ENCODE data around the gene PLCL1. TPM values are rescaled to one million over a fixed set of nuclear protein-coding genes. Genes with fewer than 3 reads are reported as not detected.

The PLCL1 gene
- total RNA-seq, 1 experiment from 2014 or later: 0.07 TPM

DNA sequence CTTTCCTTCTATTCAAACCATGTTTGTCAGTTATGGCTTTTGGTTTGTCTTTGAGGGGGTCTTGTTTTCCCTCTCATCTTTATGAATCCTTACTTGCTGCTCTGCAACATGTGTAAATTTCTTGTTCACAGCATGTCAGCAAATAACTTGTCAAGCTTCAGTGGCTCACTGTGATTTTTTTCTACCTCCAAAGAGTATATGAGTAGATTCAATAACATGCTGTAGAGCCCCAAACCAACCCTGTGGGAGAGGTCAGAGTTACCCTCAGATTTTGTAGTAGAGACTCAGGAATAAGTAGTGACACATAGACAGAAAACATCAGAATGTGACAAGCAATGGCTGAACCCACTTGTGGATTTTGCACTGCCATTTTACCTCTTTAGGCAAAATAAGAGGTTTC, 121.6 kb downstream of the PLCL1 start:
- TF ChIP-seq, protein P1, sequence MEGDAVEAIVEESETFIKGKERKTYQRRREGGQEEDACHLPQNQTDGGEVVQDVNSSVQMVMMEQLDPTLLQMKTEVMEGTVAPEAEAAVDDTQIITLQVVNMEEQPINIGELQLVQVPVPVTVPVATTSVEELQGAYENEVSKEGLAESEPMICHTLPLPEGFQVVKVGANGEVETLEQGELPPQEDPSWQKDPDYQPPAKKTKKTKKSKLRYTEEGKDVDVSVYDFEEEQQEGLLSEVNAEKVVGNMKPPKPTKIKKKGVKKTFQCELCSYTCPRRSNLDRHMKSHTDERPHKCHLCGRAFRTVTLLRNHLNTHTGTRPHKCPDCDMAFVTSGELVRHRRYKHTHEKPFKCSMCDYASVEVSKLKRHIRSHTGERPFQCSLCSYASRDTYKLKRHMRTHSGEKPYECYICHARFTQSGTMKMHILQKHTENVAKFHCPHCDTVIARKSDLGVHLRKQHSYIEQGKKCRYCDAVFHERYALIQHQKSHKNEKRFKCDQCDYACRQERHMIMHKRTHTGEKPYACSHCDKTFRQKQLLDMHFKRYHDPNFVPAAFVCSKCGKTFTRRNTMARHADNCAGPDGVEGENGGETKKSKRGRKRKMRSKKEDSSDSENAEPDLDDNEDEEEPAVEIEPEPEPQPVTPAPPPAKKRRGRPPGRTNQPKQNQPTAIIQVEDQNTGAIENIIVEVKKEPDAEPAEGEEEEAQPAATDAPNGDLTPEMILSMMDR (IDR thresholded peaks at IDR 0.05; ENCODE audit: unreplicated experiment): no peak
- CTCF ChIA-PET: interaction anchor here (0.6 kb wide), 1 partner anchor 572 kb away, joined by 7 read pairs; no protein-coding TSS in a partner anchor
- Mint-ChIP-seq H3K27ac (ENCODE audit: unreplicated experiment) (no peak overlapping the region), H3K9me3 (ENCODE audit: low read depth, unreplicated experiment) (no peaks in the 10 kb centered on the region), H3K27me3 (ENCODE audit: unreplicated experiment) (no peaks in the 10 kb centered on the region), H3K36me3 (ENCODE audit: insufficient read depth, unreplicated experiment) (no peaks in the 10 kb centered on the region), H3K4me1 (ENCODE audit: low read depth, unreplicated experiment) (no peaks in the 10 kb centered on the region), H3K4me3 (ENCODE audit: low read depth, unreplicated experiment) (no peak overlapping the region)
- intact Hi-C loops (cut with micrococcal nuclease; ENCODE audit: unreplicated experiment): no loop called here
- no TSS peak for BruUV-seq (replicated peaks)
- DNase-seq: no peak

DNA sequence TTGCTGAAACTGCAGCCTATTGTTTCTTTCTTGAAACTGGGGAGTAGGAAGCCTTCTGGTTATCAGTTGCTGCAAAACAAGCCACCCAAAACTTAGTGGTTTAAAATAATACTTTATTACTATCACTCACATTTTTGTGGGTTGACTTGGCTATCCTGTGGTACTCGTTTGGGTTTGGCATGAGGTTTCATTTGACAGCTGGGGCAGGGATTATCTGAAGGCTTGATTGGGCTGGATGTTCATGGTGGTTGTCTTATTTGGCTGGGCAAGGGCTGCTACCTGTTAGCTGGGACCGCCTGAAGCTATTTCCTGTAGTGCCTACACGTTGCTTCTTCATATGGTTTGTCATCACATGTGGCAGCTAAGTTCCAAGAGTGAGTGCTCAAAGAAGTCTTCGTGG, 122.3 kb downstream of the PLCL1 start:
- Mint-ChIP-seq H3K36me3 (ENCODE audit: insufficient read depth, unreplicated experiment) (no peaks in the 10 kb centered on the region), H3K4me1 (ENCODE audit: low read depth, unreplicated experiment) (no peaks in the 10 kb centered on the region), H3K27me3 (ENCODE audit: unreplicated experiment) (no peaks in the 10 kb centered on the region), H3K9me3 (ENCODE audit: low read depth, unreplicated experiment) (no peaks in the 10 kb centered on the region), H3K4me3 (ENCODE audit: low read depth, unreplicated experiment) (no peak overlapping the region), H3K27ac (ENCODE audit: unreplicated experiment) (no peak overlapping the region)
- no TSS peak for BruUV-seq (replicated peaks)
- TF ChIP-seq, protein P1 (IDR thresholded peaks at IDR 0.05; ENCODE audit: unreplicated experiment): no peak
- intact Hi-C loops (cut with micrococcal nuclease; ENCODE audit: unreplicated experiment): no loop called here
- CTCF ChIA-PET: no interaction called here
- no peak for DNase-seq

DNA sequence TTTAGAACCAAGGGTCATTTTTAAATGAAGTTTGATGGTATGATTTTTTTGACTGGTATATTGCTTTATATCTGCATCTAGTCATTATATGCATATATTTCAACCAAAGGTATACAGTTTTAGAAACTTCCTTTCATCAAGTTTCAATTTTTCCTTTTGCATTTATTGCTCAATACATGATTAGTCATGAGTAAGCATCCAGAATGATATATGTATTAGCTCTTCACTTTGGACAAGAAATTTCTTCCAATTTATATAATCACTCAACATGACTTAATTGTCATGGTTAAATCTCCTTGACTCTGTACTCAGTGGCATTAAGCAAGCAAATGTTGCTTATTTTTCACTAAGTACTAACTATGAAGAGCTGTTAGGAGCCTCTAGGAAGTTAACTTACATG, 123.6 kb downstream of the PLCL1 start:
- no TSS peak for BruUV-seq (replicated peaks)
- CTCF ChIA-PET: no interaction called here
- H3K9me3 Mint-ChIP-seq (ENCODE audit: low read depth, unreplicated experiment): no peaks in the 10 kb centered on the region
- no peaks in the 10 kb centered on the region for H3K27me3 Mint-ChIP-seq (ENCODE audit: unreplicated experiment)
- no peak for DNase-seq
- no peak overlapping the region for H3K27ac Mint-ChIP-seq (ENCODE audit: unreplicated experiment)
- H3K4me1 Mint-ChIP-seq (ENCODE audit: low read depth, unreplicated experiment): no peaks in the 10 kb centered on the region
- TF ChIP-seq, protein P1 (IDR thresholded peaks at IDR 0.05; ENCODE audit: unreplicated experiment): no peak
- no peaks in the 10 kb centered on the region for H3K36me3 Mint-ChIP-seq (ENCODE audit: insufficient read depth, unreplicated experiment)
- no peak overlapping the region for H3K4me3 Mint-ChIP-seq (ENCODE audit: low read depth, unreplicated experiment)
- intact Hi-C loops (cut with micrococcal nuclease; ENCODE audit: unreplicated experiment): no loop called here

DNA sequence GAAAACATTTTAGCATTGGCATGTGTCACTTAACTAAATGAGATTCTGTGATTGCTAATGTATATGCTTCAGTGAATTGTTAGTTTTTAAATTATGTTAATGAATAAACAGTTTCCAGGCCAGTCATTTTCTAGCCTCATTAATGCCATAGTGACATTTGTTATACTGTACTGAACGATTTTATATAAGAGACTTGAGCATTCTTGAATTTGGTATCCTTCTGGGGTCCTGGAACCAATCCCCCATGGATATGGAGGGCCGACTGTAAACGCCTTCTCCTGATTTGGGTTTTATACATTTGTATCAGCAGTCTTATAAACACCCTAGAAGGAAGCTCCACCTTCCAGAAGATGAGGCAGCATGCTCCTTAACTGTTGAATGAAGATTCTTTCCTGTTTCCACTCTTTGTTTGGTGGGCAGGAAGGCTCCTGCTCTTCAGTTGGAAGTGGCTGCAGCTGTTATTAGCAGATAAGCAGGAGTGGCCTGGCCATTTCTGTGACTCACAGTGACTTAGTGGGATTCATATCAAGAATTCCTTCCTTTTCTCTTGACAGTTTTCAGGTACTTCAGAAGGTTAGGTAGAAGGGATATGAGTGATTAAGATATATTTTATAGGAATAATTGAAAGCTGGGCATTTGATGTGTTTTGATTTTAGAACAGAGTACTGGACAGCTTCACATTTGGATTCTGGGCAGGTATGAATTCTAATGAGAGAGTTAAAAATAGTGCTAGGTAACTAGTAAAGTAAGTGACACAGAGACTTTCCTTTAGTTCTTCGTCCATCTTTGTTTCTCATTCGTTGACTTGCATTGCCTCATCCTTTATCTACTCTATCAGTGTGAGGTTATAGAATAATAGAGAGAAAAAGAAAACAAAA, 124.9 kb downstream of the PLCL1 start:
- TF ChIP-seq, protein P1 (IDR thresholded peaks at IDR 0.05; ENCODE audit: unreplicated experiment): no peak
- intact Hi-C loops (cut with micrococcal nuclease; ENCODE audit: unreplicated experiment): no loop called here
- H3K4me3 Mint-ChIP-seq (ENCODE audit: low read depth, unreplicated experiment): no peak overlapping the region
- no TSS peak for BruUV-seq (replicated peaks)
- H3K36me3 Mint-ChIP-seq (ENCODE audit: insufficient read depth, unreplicated experiment): no peaks in the 10 kb centered on the region
- H3K27ac Mint-ChIP-seq (ENCODE audit: unreplicated experiment): no peak overlapping the region
- H3K9me3 Mint-ChIP-seq (ENCODE audit: low read depth, unreplicated experiment): no peaks in the 10 kb centered on the region
- no peak for DNase-seq
- CTCF ChIA-PET: no interaction called here
- no peaks in the 10 kb centered on the region for H3K27me3 Mint-ChIP-seq (ENCODE audit: unreplicated experiment)
- no peaks in the 10 kb centered on the region for H3K4me1 Mint-ChIP-seq (ENCODE audit: low read depth, unreplicated experiment)

Data from Calu3 (cell line).